Mesenchymal stem cell (in vitro differentiated cells and primary cell): ENCODE results near the gene CCDC124.

Experiments used
- DNase-seq: peaks from one replicate; pipeline ENCODE4 v3.0.0-alpha.2; 2013
- H2AFZ ChIP-seq: one replicate; pipeline ENCODE4 v1.6.1; 2013; ENCODE audit warnings: low read depth, mild to moderate bottlenecking, control low read depth, inconsistent platforms, low read length, moderate library complexity
- H2AK5ac ChIP-seq: 2 replicates; pipeline ENCODE4 v1.6.1; 2013; ENCODE audit warnings: low read length, moderate library complexity, mild to moderate bottlenecking, inconsistent platforms; ENCODE audit not compliant: severe bottlenecking
- H2BK120ac ChIP-seq: one replicate; pipeline ENCODE4 v1.6.1; 2013; ENCODE audit warnings: low read depth, mild to moderate bottlenecking, inconsistent platforms, low read length, moderate library complexity
- H2BK12ac ChIP-seq, 2 experiments: one replicate each; pipeline ENCODE4 v1.6.1; 2013; ENCODE audit warnings: inconsistent platforms in 2 of 2, low read length in 2 of 2, mild to moderate bottlenecking in 2 of 2, moderate library complexity in 2 of 2, control low read depth in 1 of 2
- H2BK15ac ChIP-seq: one replicate; pipeline ENCODE4 v1.6.1; 2013; ENCODE audit warnings: mild to moderate bottlenecking, low read depth, inconsistent platforms; ENCODE audit not compliant: poor library complexity, severe bottlenecking
- H2BK5ac ChIP-seq: 2 replicates; pipeline ENCODE4 v1.6.1; 2013; ENCODE audit warnings: low read depth, mild to moderate bottlenecking, low read length, control low read depth, inconsistent platforms; ENCODE audit not compliant: poor library complexity, severe bottlenecking
- H3K14ac ChIP-seq, 2 experiments: one replicate each; pipeline ENCODE4 v1.6.1; 2013; ENCODE audit warnings: inconsistent platforms in 2 of 2, low read length in 2 of 2, control low read depth in 1 of 2, mild to moderate bottlenecking in 1 of 2, moderate library complexity in 1 of 2
- H3K18ac ChIP-seq, 2 experiments: one replicate each; pipeline ENCODE4 v1.6.1; 2013; ENCODE audit warnings: inconsistent platforms in 2 of 2, low read length in 2 of 2, control low read depth in 1 of 2, low read depth in 1 of 2, mild to moderate bottlenecking in 1 of 2
- H3K23ac ChIP-seq, 2 experiments: one replicate each; pipeline ENCODE4 v1.6.1; 2013; ENCODE audit warnings: inconsistent platforms in 2 of 2, low read length in 2 of 2, mild to moderate bottlenecking in 2 of 2, moderate library complexity in 2 of 2, control low read depth in 1 of 2
- H3K27ac ChIP-seq: 2 replicates; pipeline ENCODE4 v1.5.1; 2013; ENCODE audit warnings: mild to moderate bottlenecking, moderate library complexity, low read length, control low read depth, inconsistent platforms; ENCODE audit not compliant: poor library complexity, severe bottlenecking
- H3K27me3 ChIP-seq, 2 experiments: 2 replicates each; pipeline versions ENCODE4 v1.6.1 to v1.7.0; 2013; ENCODE audit warnings: low read length in 2 of 2, mild to moderate bottlenecking in 2 of 2, moderate library complexity in 2 of 2, control low read depth in 1 of 2, inconsistent platforms in 1 of 2; ENCODE audit not compliant: control insufficient read depth in 1 of 2, insufficient read depth in 1 of 2
- H3K36me3 ChIP-seq, 2 experiments: 2 replicates each; pipeline versions ENCODE4 v1.6.1 to v1.7.0; 2013; ENCODE audit warnings: low read length in 2 of 2, control low read depth in 1 of 2, inconsistent platforms in 1 of 2, low read depth in 1 of 2, mild to moderate bottlenecking in 1 of 2; ENCODE audit not compliant: insufficient read depth in 2 of 2, control insufficient read depth in 1 of 2
- H3K4ac ChIP-seq, 2 experiments: one replicate each; pipeline ENCODE4 v1.6.1; 2013; ENCODE audit warnings: inconsistent platforms in 2 of 2, low read length in 2 of 2, mild to moderate bottlenecking in 2 of 2, moderate library complexity in 2 of 2, control low read depth in 1 of 2, low read depth in 1 of 2
- H3K4me1 ChIP-seq: 2 replicates; pipeline ENCODE4 v1.6.1; 2013; ENCODE audit warnings: low read depth, low read length, control low read depth; ENCODE audit not compliant: control insufficient read depth, insufficient read depth
- H3K4me2 ChIP-seq: 2 replicates; pipeline ENCODE4 v1.6.1; 2013; ENCODE audit warnings: low read length, mild to moderate bottlenecking, inconsistent platforms; ENCODE audit not compliant: poor library complexity, severe bottlenecking
- H3K4me3 ChIP-seq, 2 experiments: 2 replicates each; pipeline versions ENCODE4 v1.5.1 to v1.7.0; 2013; ENCODE audit warnings: low read length in 2 of 2, mild to moderate bottlenecking in 2 of 2, control low read depth in 1 of 2, low read depth in 1 of 2; ENCODE audit not compliant: insufficient read depth in 1 of 2
- H3K79me1 ChIP-seq: replicated peaks from 2 replicates; pipeline ENCODE4 v1.6.1; 2013; ENCODE audit warnings: mild to moderate bottlenecking, control low read depth, low read length, inconsistent platforms; ENCODE audit not compliant: poor library complexity, severe bottlenecking
- H3K9ac ChIP-seq: 2 replicates; pipeline ENCODE4 v1.7.0; 2013; ENCODE audit warnings: mild to moderate bottlenecking, low read length, moderate library complexity
- H3K9me3 ChIP-seq: 2 replicates; pipeline ENCODE4 v1.7.0; 2013; ENCODE audit warnings: mild to moderate bottlenecking, low read length; ENCODE audit not compliant: control insufficient read depth
- H4K8ac ChIP-seq: one replicate; pipeline ENCODE4 v1.6.1; 2013; ENCODE audit warnings: inconsistent platforms, mild to moderate bottlenecking, low read length, moderate library complexity
- H4K91ac ChIP-seq: one replicate; pipeline ENCODE4 v1.6.1; 2013; ENCODE audit warnings: mild to moderate bottlenecking, low read length, inconsistent platforms
- WGBS: methylation state at CpG from one replicate; pipeline ENCODE4 v1.1.7; 2013; ENCODE audit warnings: mixed read lengths; 5-methylcytosine and 5-hydroxymethylcytosine counted together

CCDC124 gene

DNA sequence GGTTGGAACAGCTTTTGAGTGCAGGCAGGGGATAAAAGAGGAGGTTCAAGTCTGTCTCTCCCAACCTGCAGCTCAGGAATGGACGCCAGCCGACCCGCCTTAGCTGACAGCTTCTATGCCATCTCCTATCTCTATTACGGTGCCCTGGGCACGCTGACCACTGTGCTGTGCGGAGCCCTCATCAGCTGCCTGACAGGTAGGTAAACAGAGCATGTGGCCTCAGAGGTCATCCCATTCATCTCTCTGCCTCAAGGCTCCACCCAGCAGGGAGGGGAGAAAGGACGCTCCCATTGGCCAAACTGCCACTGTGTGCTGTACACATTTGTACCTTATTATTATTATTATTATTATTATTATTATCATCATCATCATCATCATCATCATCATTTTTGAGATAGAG lies 44.6 kb upstream of the CCDC124 start:
- 83% methylated on average over 6 of the region's 7 CpGs for WGBS
- no peak overlapping the region for H3K14ac ChIP-seq
- no peak overlapping the region for H3K4me3 ChIP-seq
- H2BK12ac ChIP-seq = no peak overlapping the region
- H3K9me3 ChIP-seq = no peaks in the 10 kb centered on the region
- no peak overlapping the region for H2BK120ac ChIP-seq
- no peaks in the 10 kb centered on the region for H3K4me1 ChIP-seq
- H4K8ac ChIP-seq = no peak overlapping the region
- no peak overlapping the region for H2AFZ ChIP-seq
- H3K4me2 ChIP-seq = no peak overlapping the region
- no peak overlapping the region for H2BK15ac ChIP-seq
- H4K91ac ChIP-seq = no peak overlapping the region
- H3K27ac ChIP-seq = no peak overlapping the region
- DNase-seq = no peak
- H3K4ac ChIP-seq = no peak overlapping the region
- no peak overlapping the region for H3K23ac ChIP-seq
- no peak overlapping the region for H2AK5ac ChIP-seq
- no peak overlapping the region for H2BK5ac ChIP-seq
- H3K36me3 ChIP-seq = no peaks in the 10 kb centered on the region
- H3K9ac ChIP-seq = no peak overlapping the region
- no peak overlapping the region for H3K18ac ChIP-seq
- H3K27me3 ChIP-seq = peaks cover 8 to 35% of the 10 kb centered on the region in 2 experiments
- H3K79me1 ChIP-seq = no peaks in the 10 kb centered on the region

DNA sequence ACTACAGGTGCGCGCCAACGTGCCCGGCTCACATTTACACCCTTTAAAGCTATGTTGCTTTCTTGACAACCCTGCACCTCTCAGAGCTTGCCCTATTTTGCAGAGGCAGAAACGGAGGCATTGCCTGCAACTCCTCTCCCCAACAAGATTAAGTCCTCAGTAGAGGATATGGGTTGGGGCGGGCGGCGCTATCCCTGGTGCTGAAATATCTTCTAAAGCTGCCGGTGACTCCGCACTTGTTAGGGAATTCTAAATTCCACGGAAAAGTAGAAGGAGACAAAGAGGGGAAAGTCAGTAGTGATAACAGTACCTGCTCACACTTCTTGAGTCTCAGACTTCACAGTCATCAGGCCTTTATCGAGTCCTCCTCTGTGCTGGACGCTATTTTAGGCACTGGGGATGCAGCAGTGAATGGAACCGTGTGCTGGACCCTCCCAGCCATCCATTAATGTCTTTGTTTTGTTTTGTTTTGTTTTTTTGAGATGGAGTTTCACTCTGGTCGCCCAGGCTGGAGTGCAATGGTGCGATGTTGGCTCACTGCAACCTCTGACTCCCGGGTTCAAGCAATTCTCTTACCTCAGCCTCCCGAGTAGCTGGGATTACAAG lies 43.1 kb upstream of the CCDC124 start:
- no peak overlapping the region for H2BK120ac ChIP-seq
- no peak overlapping the region for H2BK12ac ChIP-seq
- H2AFZ ChIP-seq = peak overlapping the region; percentile 0
- no peak overlapping the region for H3K14ac ChIP-seq
- DNase-seq = peak; percentile 59
- H2BK5ac ChIP-seq = no peak overlapping the region
- H2AK5ac ChIP-seq = no peak overlapping the region
- H3K9ac ChIP-seq = no peak overlapping the region
- H3K27ac ChIP-seq = no peak overlapping the region
- no peak overlapping the region for H4K8ac ChIP-seq
- no peaks in the 10 kb centered on the region for H3K36me3 ChIP-seq
- no peak overlapping the region for H3K18ac ChIP-seq
- no peaks in the 10 kb centered on the region for H3K4me1 ChIP-seq
- no peak overlapping the region for H3K4me2 ChIP-seq
- H3K4me3 ChIP-seq = no peak overlapping the region
- H2BK15ac ChIP-seq = no peak overlapping the region
- no peak overlapping the region for H3K4ac ChIP-seq
- peaks cover 11 to 39% of the 10 kb centered on the region in 2 experiments for H3K27me3 ChIP-seq
- H3K23ac ChIP-seq = no peak overlapping the region
- 32% methylated on average over 14 of the region's 18 CpGs for WGBS
- no peak overlapping the region for H4K91ac ChIP-seq
- no peaks in the 10 kb centered on the region for H3K9me3 ChIP-seq
- H3K79me1 ChIP-seq = no peaks in the 10 kb centered on the region

GRCh38 chr19:17893766-17894165 lies 39.0 kb upstream of the CCDC124 start:
- Histone ChIP-seq H3K4me3 (no peak overlapping the region), H2BK120ac (no peak overlapping the region), H3K9ac (no peak overlapping the region), H3K79me1 (no peaks in the 10 kb centered on the region), H3K4ac (no peak overlapping the region), H3K27ac (no peak overlapping the region), H3K14ac (no peak overlapping the region), H2BK12ac (no peak overlapping the region), H2BK5ac (no peak overlapping the region), H3K36me3 (no peaks in the 10 kb centered on the region), H2AK5ac (no peak overlapping the region), H2AFZ (no peak overlapping the region), H3K23ac (no peak overlapping the region), H3K18ac (no peak overlapping the region), H3K9me3 (no peaks in the 10 kb centered on the region), H2BK15ac (no peak overlapping the region), H3K27me3 (peaks cover 12 to 48% of the 10 kb centered on the region in 2 experiments), H4K91ac (no peak overlapping the region), H3K4me1 (no peaks in the 10 kb centered on the region), H3K4me2 (no peak overlapping the region), H4K8ac (no peak overlapping the region)
- WGBS = 83% methylated on average over 9 of the region's 9 CpGs
- DNase-seq = no peak

DNA sequence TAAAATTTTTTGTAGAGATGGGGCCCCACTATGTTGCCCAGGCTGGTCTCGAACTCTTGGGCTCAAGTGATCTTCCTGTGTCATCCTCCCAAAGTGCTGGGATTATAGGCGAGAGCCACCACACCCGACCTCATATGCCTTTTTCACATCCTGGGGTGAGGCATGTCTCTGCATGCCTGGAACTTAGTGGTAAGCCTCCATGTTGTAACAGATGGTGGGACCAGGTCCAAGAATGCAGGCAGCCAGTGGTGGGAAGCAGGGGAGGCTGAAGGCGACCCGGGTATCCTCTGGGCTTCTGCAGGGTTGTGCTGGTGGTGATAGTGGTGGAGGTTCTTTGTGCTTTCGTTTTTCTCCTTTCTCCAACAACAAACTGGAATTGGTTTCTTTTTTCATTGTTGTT lies 30.1 kb upstream of the CCDC124 start:
- H3K36me3 ChIP-seq = no peaks in the 10 kb centered on the region
- H2AK5ac ChIP-seq = no peak overlapping the region
- H3K27me3 ChIP-seq = peaks cover 0 to 8% of the 10 kb centered on the region in 2 experiments
- no peak overlapping the region for H3K23ac ChIP-seq
- WGBS = 80% methylated on average over 5 of the region's 6 CpGs
- H3K18ac ChIP-seq = no peak overlapping the region
- H2BK5ac ChIP-seq = no peak overlapping the region
- no peak overlapping the region for H2AFZ ChIP-seq
- H4K91ac ChIP-seq = no peak overlapping the region
- no peak overlapping the region for H3K4me3 ChIP-seq
- H2BK120ac ChIP-seq = no peak overlapping the region
- peaks cover 1% of the 10 kb centered on the region for H3K9me3 ChIP-seq
- H3K4me1 ChIP-seq = peaks cover 2% of the 10 kb centered on the region
- DNase-seq = peak; percentile 24
- H4K8ac ChIP-seq = no peak overlapping the region
- H2BK15ac ChIP-seq = no peak overlapping the region
- H3K14ac ChIP-seq = no peak overlapping the region
- no peak overlapping the region for H3K27ac ChIP-seq
- no peaks in the 10 kb centered on the region for H3K79me1 ChIP-seq
- no peak overlapping the region for H3K9ac ChIP-seq
- no peak overlapping the region for H3K4me2 ChIP-seq
- no peak overlapping the region for H3K4ac ChIP-seq
- no peak overlapping the region for H2BK12ac ChIP-seq
